ENCODE results near the gene AKR7A3. TPM values are rescaled to one million over a fixed set of nuclear protein-coding genes. Genes with fewer than 3 reads are reported as not detected.

Gene AKR7A3
- total RNA-seq, 1 experiment from 2014 or later, result 1.4 TPM

DNA sequence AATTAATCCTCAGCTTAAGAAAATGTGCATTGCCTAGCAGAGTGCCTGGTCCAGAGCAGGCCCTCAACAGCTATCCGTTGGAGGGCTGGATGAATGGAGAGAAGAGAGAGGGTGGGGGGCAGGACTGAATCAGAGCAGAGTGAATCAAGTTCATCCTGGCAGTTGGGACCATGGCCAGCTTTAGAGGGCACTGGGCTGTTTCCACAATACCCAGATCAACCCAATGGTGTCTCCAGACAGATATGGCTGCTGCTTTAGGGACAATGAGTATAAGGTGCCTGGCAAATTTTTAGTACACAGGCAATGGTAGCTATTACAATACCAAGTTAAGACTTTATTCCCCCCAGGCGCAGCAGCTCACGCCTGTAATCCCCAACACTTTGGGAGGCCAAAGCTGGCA, 54.3 kb downstream of the AKR7A3 start:
- no peaks in the 10 kb centered on the region for H3K27me3 ChIP-seq (ENCODE audit: control insufficient read depth, insufficient read depth, low read length)
- TF ChIP-seq TCF7L2 (IDR thresholded peaks at IDR 0.05; ENCODE audit: low read depth, low read length), result no peak
- TF ChIP-seq, protein P1, sequence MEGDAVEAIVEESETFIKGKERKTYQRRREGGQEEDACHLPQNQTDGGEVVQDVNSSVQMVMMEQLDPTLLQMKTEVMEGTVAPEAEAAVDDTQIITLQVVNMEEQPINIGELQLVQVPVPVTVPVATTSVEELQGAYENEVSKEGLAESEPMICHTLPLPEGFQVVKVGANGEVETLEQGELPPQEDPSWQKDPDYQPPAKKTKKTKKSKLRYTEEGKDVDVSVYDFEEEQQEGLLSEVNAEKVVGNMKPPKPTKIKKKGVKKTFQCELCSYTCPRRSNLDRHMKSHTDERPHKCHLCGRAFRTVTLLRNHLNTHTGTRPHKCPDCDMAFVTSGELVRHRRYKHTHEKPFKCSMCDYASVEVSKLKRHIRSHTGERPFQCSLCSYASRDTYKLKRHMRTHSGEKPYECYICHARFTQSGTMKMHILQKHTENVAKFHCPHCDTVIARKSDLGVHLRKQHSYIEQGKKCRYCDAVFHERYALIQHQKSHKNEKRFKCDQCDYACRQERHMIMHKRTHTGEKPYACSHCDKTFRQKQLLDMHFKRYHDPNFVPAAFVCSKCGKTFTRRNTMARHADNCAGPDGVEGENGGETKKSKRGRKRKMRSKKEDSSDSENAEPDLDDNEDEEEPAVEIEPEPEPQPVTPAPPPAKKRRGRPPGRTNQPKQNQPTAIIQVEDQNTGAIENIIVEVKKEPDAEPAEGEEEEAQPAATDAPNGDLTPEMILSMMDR (IDR thresholded peaks at IDR 0.05), result no peak
- no peak for TF ChIP-seq SIN3A (IDR thresholded peaks at IDR 0.05; ENCODE audit: borderline replicate concordance, insufficient read depth, low read depth, low read length)
- TF ChIP-seq, protein P2, sequence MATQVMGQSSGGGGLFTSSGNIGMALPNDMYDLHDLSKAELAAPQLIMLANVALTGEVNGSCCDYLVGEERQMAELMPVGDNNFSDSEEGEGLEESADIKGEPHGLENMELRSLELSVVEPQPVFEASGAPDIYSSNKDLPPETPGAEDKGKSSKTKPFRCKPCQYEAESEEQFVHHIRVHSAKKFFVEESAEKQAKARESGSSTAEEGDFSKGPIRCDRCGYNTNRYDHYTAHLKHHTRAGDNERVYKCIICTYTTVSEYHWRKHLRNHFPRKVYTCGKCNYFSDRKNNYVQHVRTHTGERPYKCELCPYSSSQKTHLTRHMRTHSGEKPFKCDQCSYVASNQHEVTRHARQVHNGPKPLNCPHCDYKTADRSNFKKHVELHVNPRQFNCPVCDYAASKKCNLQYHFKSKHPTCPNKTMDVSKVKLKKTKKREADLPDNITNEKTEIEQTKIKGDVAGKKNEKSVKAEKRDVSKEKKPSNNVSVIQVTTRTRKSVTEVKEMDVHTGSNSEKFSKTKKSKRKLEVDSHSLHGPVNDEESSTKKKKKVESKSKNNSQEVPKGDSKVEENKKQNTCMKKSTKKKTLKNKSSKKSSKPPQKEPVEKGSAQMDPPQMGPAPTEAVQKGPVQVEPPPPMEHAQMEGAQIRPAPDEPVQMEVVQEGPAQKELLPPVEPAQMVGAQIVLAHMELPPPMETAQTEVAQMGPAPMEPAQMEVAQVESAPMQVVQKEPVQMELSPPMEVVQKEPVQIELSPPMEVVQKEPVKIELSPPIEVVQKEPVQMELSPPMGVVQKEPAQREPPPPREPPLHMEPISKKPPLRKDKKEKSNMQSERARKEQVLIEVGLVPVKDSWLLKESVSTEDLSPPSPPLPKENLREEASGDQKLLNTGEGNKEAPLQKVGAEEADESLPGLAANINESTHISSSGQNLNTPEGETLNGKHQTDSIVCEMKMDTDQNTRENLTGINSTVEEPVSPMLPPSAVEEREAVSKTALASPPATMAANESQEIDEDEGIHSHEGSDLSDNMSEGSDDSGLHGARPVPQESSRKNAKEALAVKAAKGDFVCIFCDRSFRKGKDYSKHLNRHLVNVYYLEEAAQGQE (IDR thresholded peaks at IDR 0.05; ENCODE audit: insufficient read depth in 1 of 2, low read depth in 2 of 2, low read length in 1 of 2), result no peak
- TF ChIP-seq POLR2AphosphoS5 (IDR thresholded peaks at IDR 0.05; ENCODE audit: low read depth, low read length), result no peak
- no peak overlapping the region for H3K27ac ChIP-seq (ENCODE audit: low read length)
- peaks cover 30% of the 10 kb centered on the region for H3K36me3 ChIP-seq (ENCODE audit: control insufficient read depth, insufficient read depth, low read length)
- ATAC-seq (no peak), DNase-seq (ENCODE audit: low read depth, low spot score) (no peak)
- no peak overlapping the region for H3K4me3 ChIP-seq (ENCODE audit: low read depth in 2 of 2, low read length in 2 of 2)
- ChIA-PET POLR2A (interaction anchor here (0.5 kb wide), 1 partner anchor 75 kb away, joined by 3 read pairs; no protein-coding TSS in a partner anchor), CTCF (no interaction called here)
- BruUV-seq (replicated peaks), result no TSS peak
- in situ Hi-C loops (cut with HindIII; ENCODE audit: low pct_unique_long_range_greater_than_20kb, low sequenced_read_pairs), result no loop called here
- H3K4me1 ChIP-seq (ENCODE audit: control insufficient read depth, insufficient read depth, low read length), result no peaks in the 10 kb centered on the region
- no peaks in the 10 kb centered on the region for H3K9me3 ChIP-seq (ENCODE audit: control insufficient read depth, insufficient read depth, low read depth, low read length)
- intact Hi-C loops (cut with micrococcal nuclease; ENCODE audit: unreplicated experiment), result no loop called here

Other genes with a start within 250 kb of the AKR7A3 start
- 126 TPM for gene UBR4, start 78.5 kb downstream of the AKR7A3 start, total RNA-seq (2021; ENCODE audit: unreplicated experiment)
- gene EMC1, start 37.2 kb downstream of the AKR7A3 start, total RNA-seq (2021; ENCODE audit: unreplicated experiment), result 103 TPM
- 90.1 TPM for gene MRTO4, start 37.0 kb downstream of the AKR7A3 start, total RNA-seq (2021; ENCODE audit: unreplicated experiment)
- 86.6 TPM for gene AKR7A2, start 23.4 kb upstream of the AKR7A3 start, total RNA-seq (2021; ENCODE audit: unreplicated experiment)
- 42.0 TPM for gene SLC66A1, start 23.6 kb upstream of the AKR7A3 start, total RNA-seq (2021; ENCODE audit: unreplicated experiment)
- gene CAPZB, start 196.8 kb upstream of the AKR7A3 start, total RNA-seq (2021; ENCODE audit: unreplicated experiment), result 491 TPM